NT2/D1 (cell line): ENCODE measurements around the gene PTPRN2.

Experiments used
- SUZ12 ChIP-seq: IDR thresholded peaks from 2 replicates; pipeline ENCODE4 v1.6.1; 2011; ENCODE audit not compliant: insufficient read length, insufficient read depth; ENCODE audit errors: extremely low read depth
- YY1 ChIP-seq: IDR thresholded peaks from 2 replicates; pipeline ENCODE4 v1.6.1; 2011; ENCODE audit not compliant: insufficient read length, insufficient read depth
- ZNF274 ChIP-seq: IDR thresholded peaks from 2 replicates; pipeline ENCODE4 v1.6.1; 2011; ENCODE audit warnings: mild to moderate bottlenecking, low read depth, low read length

DNA sequence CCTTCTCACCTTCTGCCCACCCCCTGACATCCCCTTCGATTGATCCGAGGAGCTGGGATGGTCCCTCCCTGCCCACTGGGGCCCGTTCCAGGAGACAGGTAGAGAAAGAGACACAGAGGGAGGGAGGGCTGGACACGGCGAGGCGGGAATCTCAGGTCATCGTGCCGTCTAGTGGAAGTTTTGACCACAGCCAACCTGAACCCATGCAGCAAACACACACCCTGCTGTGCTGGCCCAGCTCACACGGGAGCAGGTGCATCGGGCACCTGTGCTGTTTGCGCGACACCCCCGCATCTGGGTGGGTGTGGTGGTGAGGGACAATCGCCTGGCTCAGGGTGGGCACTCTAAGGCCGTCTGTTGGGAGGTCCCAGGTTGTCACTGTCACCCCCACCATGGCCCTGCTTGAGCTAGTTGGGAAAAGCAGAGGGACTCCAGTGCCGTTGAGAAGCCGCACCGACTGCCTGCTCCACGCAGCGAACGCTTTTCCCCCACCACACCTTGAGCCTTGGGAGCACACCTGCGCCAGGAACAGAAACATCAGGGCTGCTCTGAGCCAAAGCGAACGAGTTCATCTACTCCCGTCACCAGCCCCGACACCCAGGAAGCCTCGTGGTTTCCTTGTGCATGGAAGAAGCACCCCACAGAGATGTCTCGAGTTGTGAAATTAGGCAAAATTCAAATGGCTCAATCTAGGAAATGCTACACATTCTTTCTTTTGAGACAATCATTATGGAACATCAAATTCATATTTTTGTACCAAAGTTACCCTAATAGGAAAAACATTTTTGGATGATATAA is 965.0 kb downstream of the PTPRN2 start:
- TF ChIP-seq YY1 (no peak), ZNF274 (no peak), SUZ12 (no peak)
